ENCODE results near the gene ASTN2.

Gene ASTN2

GRCh38 chr9:117245175-117245829, 169.6 kb downstream of the ASTN2 start:
- no peak for DNase-seq (ENCODE audit: low read depth)

DNA sequence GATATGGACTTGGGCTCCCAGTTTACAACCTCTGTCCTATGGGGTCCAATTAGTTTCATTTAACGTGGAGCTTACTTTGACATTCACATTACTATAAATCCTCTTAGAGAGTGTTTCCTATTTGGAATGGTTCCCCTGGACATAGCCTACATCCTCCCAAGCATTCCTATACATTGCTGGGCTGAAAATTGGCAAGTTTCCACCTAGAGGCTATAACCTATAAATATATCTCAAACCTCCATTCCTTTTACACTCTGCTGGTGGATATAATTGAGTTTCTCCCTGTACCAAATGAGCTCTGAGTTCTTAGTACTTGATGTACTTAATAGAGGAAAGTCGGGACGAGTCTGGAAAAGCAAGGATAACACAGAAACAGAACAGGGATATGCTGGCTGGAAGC, 172.8 kb downstream of the ASTN2 start:
- no peak for DNase-seq (ENCODE audit: low read depth)

DNA sequence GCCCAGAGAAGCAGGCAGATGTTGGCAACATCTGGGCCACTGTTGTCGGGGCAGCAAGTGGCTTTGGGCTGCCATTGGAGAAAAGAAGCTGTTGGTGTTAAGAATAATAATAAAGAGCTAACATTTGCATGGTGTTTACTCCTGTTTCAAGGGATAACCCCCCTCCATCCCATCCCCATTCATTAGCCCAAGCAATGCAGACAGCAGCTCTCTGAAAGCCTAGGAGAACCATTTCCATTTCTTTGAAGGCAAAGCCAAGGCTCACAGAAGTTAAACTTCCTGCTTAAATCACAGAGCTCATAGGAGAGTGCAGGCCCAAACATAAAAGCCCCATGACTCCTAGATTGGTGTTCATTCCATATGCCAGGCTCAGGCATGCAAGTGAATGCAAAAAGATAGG, 175.4 kb downstream of the ASTN2 start:
- no peak for DNase-seq (ENCODE audit: low read depth)

DNA sequence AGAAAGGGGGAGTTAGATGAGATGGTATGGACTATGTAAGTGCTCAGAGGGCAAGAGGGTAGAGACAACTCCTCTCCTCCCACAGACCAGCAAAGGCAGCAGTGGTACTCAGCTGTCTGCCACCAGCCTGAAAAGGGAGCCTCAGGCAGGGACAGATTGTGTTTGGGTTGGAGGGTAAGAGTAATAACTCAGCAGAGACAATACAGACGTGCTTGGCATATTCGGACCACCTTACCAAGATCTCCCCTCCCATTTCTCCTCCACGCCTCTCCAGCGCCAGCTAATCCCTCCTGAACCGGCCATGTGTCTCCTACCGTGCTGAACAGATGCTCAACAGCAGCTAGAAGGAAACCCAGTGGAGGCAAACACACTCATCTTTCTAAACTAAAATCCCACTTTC, 180.8 kb downstream of the ASTN2 start:
- no peak for DNase-seq (ENCODE audit: low read depth)

- DNase-seq (ENCODE audit: low read depth) = no peak
Measured at GRCh38 chr9:117233016-117233415, 181.8 kb downstream of the ASTN2 start.

- DNase-seq (ENCODE audit: low read depth) = no peak
Measured at GRCh38 chr9:117232281-117232680, 182.6 kb downstream of the ASTN2 start.

DNA sequence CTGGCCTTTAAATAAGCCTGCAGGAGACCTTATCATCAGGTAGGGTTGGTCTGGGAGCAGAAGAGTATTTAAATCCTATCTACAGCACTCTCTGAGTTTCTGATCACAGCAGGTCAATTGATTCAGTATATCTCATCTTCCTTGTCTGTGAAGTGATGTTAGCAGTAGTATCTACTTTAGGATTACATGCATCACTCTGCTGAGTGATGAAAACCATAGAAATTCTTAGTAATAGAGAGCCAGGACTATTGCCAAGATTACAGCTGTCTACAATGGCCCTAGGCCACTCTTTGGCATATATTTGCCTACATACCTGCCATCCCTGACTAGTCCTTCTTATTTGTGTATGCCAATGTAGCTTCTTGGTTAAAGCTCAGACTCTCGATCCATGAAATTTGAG, 183.8 kb downstream of the ASTN2 start:
- DNase-seq (ENCODE audit: low read depth) = no peak

DNA sequence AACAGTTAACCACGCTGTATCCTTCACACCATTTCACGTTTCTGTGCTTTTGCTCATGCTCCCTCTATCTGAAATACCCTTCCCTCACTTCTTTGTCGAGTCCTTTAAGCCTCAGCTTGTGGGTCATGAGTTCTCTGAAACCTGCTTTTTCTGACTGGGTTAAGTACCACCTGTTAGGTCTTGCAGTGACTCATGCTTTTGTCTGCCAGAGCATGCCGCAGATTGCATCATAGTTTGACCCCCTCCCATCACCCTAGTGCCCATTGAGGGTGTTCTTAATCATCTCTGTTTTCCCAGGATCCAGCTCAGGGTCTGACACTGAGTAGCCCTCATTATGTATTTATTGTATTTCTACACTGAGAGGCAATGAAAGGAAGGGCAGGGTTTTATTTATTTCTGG, 190.2 kb downstream of the ASTN2 start:
- DNase-seq (ENCODE audit: low read depth) = no peak

GRCh38 chr9:117218951-117219350, 195.9 kb downstream of the ASTN2 start:
- DNase-seq (ENCODE audit: low read depth) = no peak

GRCh38 chr9:117214416-117214815, 200.4 kb downstream of the ASTN2 start:
- no peak for DNase-seq (ENCODE audit: low read depth)

- no peak for DNase-seq (ENCODE audit: low read depth)
Measured at GRCh38 chr9:117211280-117211679, 203.6 kb downstream of the ASTN2 start.

GRCh38 chr9:117205806-117206205, 209.1 kb downstream of the ASTN2 start:
- no peak for DNase-seq (ENCODE audit: low read depth)

DNA sequence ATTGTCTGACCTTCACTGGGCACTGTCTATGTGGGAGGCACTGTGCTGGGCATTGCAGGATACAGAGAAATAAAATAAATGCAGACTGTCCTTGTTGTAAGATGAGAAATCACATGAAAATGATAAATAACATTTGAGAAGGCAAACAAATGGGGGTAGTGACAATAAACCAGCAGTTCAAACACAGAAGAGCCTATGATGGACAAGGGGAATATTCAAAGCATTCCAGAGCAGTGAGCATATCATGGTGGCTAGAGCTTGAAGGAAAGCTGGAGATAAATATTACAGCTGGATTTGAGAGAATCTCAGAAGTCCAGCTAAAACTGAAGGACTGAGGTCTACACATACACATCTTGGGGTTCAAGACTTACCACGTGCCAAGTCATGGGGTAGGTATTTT, 209.9 kb downstream of the ASTN2 start:
- no peak for DNase-seq (ENCODE audit: low read depth)

- no peak for DNase-seq (ENCODE audit: low read depth)
Measured at GRCh38 chr9:117191504-117192261, 223.2 kb downstream of the ASTN2 start.

GRCh38 chr9:117189121-117189520, 225.7 kb downstream of the ASTN2 start:
- peak; percentile 10 for DNase-seq (ENCODE audit: low read depth)

DNA sequence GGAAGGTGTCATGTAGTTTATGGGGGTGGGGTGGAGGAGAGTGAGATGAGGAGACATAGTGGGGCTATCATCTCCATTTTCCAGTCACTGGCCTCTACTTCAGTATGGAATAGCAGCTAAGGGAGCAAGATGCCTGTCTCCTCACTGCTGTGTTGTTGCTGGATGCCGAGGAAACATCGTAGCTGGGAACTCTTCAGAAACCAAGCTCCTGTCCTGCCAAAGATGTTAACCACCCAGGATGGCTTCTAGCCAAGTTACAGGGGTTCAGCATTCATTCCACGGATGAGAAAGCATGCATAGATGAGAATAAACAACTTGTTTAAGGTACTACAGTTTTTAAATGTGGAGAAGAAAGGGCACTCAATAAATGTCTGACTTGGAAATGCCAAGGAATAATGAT, 226.5 kb downstream of the ASTN2 start:
- DNase-seq (ENCODE audit: low read depth) = no peak

DNA sequence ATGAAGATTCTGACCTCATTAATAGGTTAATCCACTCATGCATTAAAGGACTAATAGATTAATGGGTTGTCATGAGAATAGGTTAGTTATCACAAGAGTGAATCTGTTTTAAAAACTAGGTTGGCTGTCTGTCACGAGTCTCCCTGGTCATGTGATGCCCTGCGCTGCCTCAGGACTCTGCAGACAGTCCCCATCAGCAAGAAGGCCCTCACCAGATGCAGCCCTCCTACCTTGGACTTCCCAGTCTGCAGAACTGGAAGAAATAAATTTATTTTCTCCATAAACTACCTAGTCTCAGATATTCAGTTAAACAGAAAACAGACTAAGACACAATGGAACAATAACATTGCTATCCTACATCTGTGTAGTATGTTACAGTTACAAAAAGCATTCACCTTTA, 227.4 kb downstream of the ASTN2 start:
- no peak for DNase-seq (ENCODE audit: low read depth)

GRCh38 chr9:117184173-117184572, 230.7 kb downstream of the ASTN2 start:
- DNase-seq (ENCODE audit: low read depth) = no peak

DNA sequence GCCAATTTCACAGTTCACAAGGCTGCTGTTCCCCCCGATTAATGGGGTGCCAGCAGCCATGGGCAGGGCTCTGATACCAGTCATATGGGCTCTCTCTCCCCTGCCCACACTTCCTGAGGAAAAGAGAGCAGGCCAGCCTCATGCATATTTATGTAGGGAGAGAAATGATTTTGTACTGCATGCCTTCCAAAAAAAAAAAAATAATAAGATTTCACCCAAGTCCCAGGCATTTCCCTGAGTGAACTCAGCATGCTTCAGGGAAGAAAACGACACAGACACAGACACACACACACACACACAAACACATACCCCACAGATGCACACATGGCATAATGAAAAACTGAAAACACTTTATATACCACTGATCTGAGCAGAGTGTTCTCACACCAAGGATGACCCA, 232.8 kb downstream of the ASTN2 start:
- DNase-seq (ENCODE audit: low read depth) = no peak

- DNase-seq (ENCODE audit: low read depth) = no peak
Measured at GRCh38 chr9:117180896-117181445, 233.9 kb downstream of the ASTN2 start.

- no peak for DNase-seq (ENCODE audit: low read depth)
Measured at GRCh38 chr9:117178596-117179375, 236.1 kb downstream of the ASTN2 start.

DNA sequence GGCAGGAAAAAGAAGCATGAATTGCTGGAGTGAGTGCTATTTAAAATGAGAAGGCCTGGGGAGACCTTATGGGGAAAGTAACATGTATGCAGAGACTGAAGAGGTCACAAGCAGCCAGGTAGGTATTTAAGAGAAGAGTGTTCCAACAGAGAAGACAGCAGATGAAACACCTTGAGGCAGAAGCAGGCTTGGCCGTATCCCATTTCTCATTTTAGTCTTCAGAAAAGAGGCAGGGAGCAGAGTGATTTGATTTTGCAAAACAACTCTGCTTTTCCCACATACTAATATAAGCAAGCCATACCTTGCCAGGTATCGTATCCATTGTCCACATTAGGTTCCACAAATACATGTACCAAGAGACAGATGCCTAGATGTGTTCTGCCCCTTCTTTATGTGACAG, 244.3 kb downstream of the ASTN2 start:
- DNase-seq (ENCODE audit: low read depth) = no peak

- DNase-seq (ENCODE audit: low read depth) = no peak
Measured at GRCh38 chr9:117169089-117169621, 245.7 kb downstream of the ASTN2 start.
